Measurements from ENCODE around the gene DLG2.

DNA sequence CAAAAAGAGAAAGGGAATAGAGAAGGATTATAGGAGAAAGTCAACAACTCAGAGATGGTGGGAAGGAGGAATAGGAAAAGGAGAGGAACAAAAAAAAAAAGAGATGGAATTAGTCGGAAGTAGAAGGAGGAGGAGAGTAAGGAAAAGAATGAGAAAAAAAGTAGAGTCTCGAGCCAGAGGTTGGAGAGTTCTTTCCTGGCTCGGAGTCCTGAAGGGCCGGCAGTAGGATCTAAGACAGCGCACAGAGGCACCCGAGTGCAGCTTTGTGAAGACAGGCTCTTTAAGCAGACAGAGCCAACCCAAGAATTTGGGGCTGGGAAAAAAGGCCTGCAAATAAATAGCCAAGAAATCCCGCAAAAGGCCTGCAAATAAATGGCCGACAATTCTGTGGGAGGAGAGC lies 2170.6 kb downstream of the DLG2 start:
- TF ChIP-seq, protein P1, sequence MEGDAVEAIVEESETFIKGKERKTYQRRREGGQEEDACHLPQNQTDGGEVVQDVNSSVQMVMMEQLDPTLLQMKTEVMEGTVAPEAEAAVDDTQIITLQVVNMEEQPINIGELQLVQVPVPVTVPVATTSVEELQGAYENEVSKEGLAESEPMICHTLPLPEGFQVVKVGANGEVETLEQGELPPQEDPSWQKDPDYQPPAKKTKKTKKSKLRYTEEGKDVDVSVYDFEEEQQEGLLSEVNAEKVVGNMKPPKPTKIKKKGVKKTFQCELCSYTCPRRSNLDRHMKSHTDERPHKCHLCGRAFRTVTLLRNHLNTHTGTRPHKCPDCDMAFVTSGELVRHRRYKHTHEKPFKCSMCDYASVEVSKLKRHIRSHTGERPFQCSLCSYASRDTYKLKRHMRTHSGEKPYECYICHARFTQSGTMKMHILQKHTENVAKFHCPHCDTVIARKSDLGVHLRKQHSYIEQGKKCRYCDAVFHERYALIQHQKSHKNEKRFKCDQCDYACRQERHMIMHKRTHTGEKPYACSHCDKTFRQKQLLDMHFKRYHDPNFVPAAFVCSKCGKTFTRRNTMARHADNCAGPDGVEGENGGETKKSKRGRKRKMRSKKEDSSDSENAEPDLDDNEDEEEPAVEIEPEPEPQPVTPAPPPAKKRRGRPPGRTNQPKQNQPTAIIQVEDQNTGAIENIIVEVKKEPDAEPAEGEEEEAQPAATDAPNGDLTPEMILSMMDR (IDR thresholded peaks at IDR 0.05; ENCODE audit: low read length): no peak
- no peak for TF ChIP-seq EZH2 (IDR thresholded peaks at IDR 0.05; ENCODE audit: borderline replicate concordance, low read length)

Measured in OCI-LY1 (cell line).